ENCODE results near the gene MEIOB.

The MEIOB gene

DNA sequence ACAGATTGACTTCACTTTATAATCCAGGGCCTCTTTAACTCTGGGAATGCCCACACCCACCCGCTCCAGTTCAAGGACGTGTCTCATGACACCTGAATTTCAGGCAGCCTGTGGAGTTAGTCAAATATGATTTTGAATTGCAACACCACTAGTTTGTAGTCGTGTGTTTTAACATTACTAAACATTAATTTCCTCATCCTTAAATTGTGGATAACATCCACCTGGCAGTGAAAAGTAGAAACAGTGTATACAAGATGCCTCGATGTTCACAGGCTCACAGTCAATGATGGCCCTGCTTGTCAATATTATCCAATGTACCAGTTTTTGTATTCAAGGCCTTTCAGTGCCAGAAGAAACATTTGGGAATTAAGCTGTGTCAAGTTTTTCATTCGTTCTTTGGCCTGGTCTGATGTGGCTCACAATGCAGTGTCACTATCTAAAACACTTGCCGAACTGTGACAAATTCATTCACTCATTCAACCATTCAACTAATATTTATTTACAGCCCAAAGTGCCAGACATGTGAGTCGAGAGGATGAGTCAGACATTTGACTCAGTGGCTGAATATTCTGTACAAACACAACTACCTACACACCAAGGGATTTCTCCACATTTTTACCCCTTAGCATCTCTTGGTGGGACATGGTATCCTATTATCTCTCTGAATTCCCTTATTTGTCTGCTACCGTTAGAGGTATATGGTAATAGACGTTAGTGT lies 1.4 kb downstream of the MEIOB start (continued):
- no peak for TF ChIP-seq MEIS1 (CRISPR knock-in tag; IDR thresholded peaks at IDR 0.05; ENCODE audit: borderline replicate concordance)
- TF ChIP-seq ZNF660 (tag by site-specific recombination; IDR thresholded peaks at IDR 0.05) = peak; percentile 96
- 0 out of 2 replicates have a peak, but pooled peaks have one; percentile 22 for TF ChIP-seq SP7 (tag by site-specific recombination; IDR thresholded peaks at IDR 0.05)
- TF ChIP-seq GLIS1 (tag by site-specific recombination; IDR thresholded peaks at IDR 0.05) = no peak
- TF ChIP-seq ZFP41 (tag by site-specific recombination; IDR thresholded peaks at IDR 0.05; ENCODE audit: borderline replicate concordance) = no peak
- TF ChIP-seq, protein P1, sequence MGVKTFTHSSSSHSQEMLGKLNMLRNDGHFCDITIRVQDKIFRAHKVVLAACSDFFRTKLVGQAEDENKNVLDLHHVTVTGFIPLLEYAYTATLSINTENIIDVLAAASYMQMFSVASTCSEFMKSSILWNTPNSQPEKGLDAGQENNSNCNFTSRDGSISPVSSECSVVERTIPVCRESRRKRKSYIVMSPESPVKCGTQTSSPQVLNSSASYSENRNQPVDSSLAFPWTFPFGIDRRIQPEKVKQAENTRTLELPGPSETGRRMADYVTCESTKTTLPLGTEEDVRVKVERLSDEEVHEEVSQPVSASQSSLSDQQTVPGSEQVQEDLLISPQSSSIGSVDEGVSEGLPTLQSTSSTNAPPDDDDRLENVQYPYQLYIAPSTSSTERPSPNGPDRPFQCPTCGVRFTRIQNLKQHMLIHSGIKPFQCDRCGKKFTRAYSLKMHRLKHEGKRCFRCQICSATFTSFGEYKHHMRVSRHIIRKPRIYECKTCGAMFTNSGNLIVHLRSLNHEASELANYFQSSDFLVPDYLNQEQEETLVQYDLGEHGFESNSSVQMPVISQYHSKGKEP (tag by site-specific recombination; IDR thresholded peaks at IDR 0.05) = no peak
- TF ChIP-seq ZNF580 (tag by site-specific recombination; IDR thresholded peaks at IDR 0.05) = no peak
- no peak for TF ChIP-seq MZF1 (tag by site-specific recombination; IDR thresholded peaks at IDR 0.05; ENCODE audit: borderline replicate concordance)
- TF ChIP-seq ZNF366 (tag by site-specific recombination; conservative IDR thresholded peaks at IDR 0.05) = no peak
- 0 out of 2 replicates have a peak, but pooled peaks have one; percentile 3 for TF ChIP-seq ZFHX2 (tag by site-specific recombination; conservative IDR thresholded peaks at IDR 0.05)
- no peak for TF ChIP-seq ZNF354C (tag by site-specific recombination; IDR thresholded peaks at IDR 0.05; ENCODE audit: borderline replicate concordance, low read depth)
- TF ChIP-seq ZNF629 (tag by site-specific recombination; IDR thresholded peaks at IDR 0.05) = peak; percentile 50

GRCh38 chr16:1865902-1866690 lies 5.9 kb downstream of the MEIOB start:
- ChIA-PET CTCF (interaction anchor here (0.6 to 6.9 kb wide), 9 partner anchors 11 to 289 kb away, joined by 3 to 57 read pairs (median 3); partner anchors contain the start of gene TRAF7), POLR2A (interaction anchor here (1.2 kb wide), 1 partner anchor 77 kb away, joined by 3 read pairs; the partner anchor contains the start of gene MSRB1)
- no peak overlapping the region for H3K4me3 ChIP-seq (ENCODE audit: low read depth, low read length)

More at GRCh38 chr16:1865902-1866690, 5.9 kb downstream of the MEIOB start:
- TF ChIP-seq ZNF335 (tag by site-specific recombination; conservative IDR thresholded peaks at IDR 0.05) = no peak
- TF ChIP-seq INSM2 (tag by site-specific recombination; IDR thresholded peaks at IDR 0.05) = no peak
- TF ChIP-seq, protein P2, sequence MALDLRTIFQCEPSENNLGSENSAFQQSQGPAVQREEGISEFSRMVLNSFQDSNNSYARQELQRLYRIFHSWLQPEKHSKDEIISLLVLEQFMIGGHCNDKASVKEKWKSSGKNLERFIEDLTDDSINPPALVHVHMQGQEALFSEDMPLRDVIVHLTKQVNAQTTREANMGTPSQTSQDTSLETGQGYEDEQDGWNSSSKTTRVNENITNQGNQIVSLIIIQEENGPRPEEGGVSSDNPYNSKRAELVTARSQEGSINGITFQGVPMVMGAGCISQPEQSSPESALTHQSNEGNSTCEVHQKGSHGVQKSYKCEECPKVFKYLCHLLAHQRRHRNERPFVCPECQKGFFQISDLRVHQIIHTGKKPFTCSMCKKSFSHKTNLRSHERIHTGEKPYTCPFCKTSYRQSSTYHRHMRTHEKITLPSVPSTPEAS (tag by site-specific recombination; IDR thresholded peaks at IDR 0.05) = no peak
- TF ChIP-seq ZNF664 (tag by site-specific recombination; IDR thresholded peaks at IDR 0.05) = peak; percentile 71
- no peak for TF ChIP-seq ZNF792 (tag by site-specific recombination; IDR thresholded peaks at IDR 0.05)
- H3K36me3 ChIP-seq (ENCODE audit: control insufficient read depth in 2 of 2, insufficient read depth in 1 of 2, low read length in 2 of 2) = no peaks in the 10 kb centered on the region
- no peaks in the 10 kb centered on the region for H3K9me3 ChIP-seq (ENCODE audit: control insufficient read depth, insufficient read depth, low read depth, low read length)
- H3K27ac ChIP-seq (ENCODE audit: extremely low read depth, low read depth, low read length) = no peak overlapping the region
- H3K4me1 ChIP-seq (ENCODE audit: control insufficient read depth, insufficient read depth, low read length) = no peaks in the 10 kb centered on the region; the same call in 1 of the 2 replicates
